WTC11 (cell line): Measurements from ENCODE around the gene RPRM. TPM values are rescaled to one million over a fixed set of nuclear protein-coding genes. Genes with fewer than 3 reads are reported as not detected.

Experiments
- ATAC-seq: fragments of 200-7000 bp; cut with Tn5 transposase; 2 replicates; pipeline ENCODE4 v1.10.0; 2021; ENCODE audit warnings: mild to moderate bottlenecking, moderate library complexity
- CTCF ChIA-PET: fragments of 300-600 bp; sonication (Branson Sonifier 250); formaldehyde crosslinking; loops from one replicate; lab custom pipeline; 2021; ENCODE audit warnings: antibody characterized with exemption; lab: Charles Lee
- POLR2A ChIA-PET: fragments of 350-600 bp; sonication (Branson Sonifier 250); formaldehyde crosslinking; loops from one replicate; lab custom pipeline; 2021; ENCODE audit warnings: antibody characterized with exemption; lab: Charles Lee
- DNase-seq: peaks from one replicate; pipeline ENCODE4 v3.0.0; 2021; ENCODE audit warnings: low spot score
- H3K27ac Mint-ChIP-seq: 2 replicates; pipeline ENCODE4 v1.8.0; 2021; ENCODE audit warnings: mixed read lengths
- H3K27me3 Mint-ChIP-seq: 2 replicates; pipeline ENCODE4 v1.8.0; 2021; ENCODE audit warnings: low read depth, mild to moderate bottlenecking, moderate library complexity, mixed read lengths
- H3K36me3 Mint-ChIP-seq: 2 replicates; pipeline ENCODE4 v1.8.0; 2021; ENCODE audit warnings: mixed read lengths
- H3K4me1 Mint-ChIP-seq: 2 replicates; pipeline ENCODE4 v1.8.0; 2022; ENCODE audit warnings: mixed read lengths
- H3K4me3 Mint-ChIP-seq: 2 replicates; pipeline ENCODE4 v1.8.0; 2021; ENCODE audit warnings: mild to moderate bottlenecking, moderate library complexity, mixed read lengths
- H3K9me3 Mint-ChIP-seq: 2 replicates; pipeline ENCODE4 v1.8.0; 2021; ENCODE audit warnings: mixed read lengths
- GRHL2 ChIP-seq: fragments of 250-450 bp; sonication (Bioruptor Pico); IDR thresholded peaks from 2 replicates; pipeline ENCODE4 v1.8.0; 2022; ENCODE audit warnings: mild to moderate bottlenecking, moderate library complexity; ENCODE audit not compliant: insufficient replicate concordance, severe bottlenecking
- GTF2I ChIP-seq: fragments of 250-450 bp; sonication (Bioruptor Pico); conservative IDR thresholded peaks from 2 replicates; pipeline ENCODE4 v1.4.0; 2021; ENCODE audit warnings: mild to moderate bottlenecking
- KAT7 ChIP-seq: sonication (generic); formaldehyde crosslinking; IDR thresholded peaks from 2 replicates; pipeline ENCODE4 v1.8.1; 2023; ENCODE audit warnings: missing genetic modification reagents, mild to moderate bottlenecking, borderline replicate concordance
- MXD4 ChIP-seq: fragments of 250-450 bp; sonication (Bioruptor Pico); IDR thresholded peaks from 2 replicates; pipeline ENCODE4 v1.8.0; 2021; ENCODE audit warnings: mild to moderate bottlenecking, moderate library complexity, borderline replicate concordance
- NFE2L1 ChIP-seq: sonication (generic); formaldehyde crosslinking; IDR thresholded peaks from 2 replicates; pipeline ENCODE4 v1.8.1; 2023; ENCODE audit warnings: missing genetic modification reagents
- NR1H2 ChIP-seq: sonication (generic); formaldehyde crosslinking; IDR thresholded peaks from 2 replicates; pipeline ENCODE4 v1.9.0; 2021; ENCODE audit warnings: mild to moderate bottlenecking, moderate library complexity, missing genetic modification reagents
- RELA ChIP-seq: sonication (generic); formaldehyde crosslinking; IDR thresholded peaks from 2 replicates; pipeline ENCODE4 v1.8.1; 2022; ENCODE audit warnings: missing genetic modification reagents, mild to moderate bottlenecking, borderline replicate concordance
- RORB ChIP-seq: fragments of 250-450 bp; sonication (Bioruptor Pico); IDR thresholded peaks from 2 replicates; pipeline ENCODE4 v1.9.0; 2021; ENCODE audit warnings: mild to moderate bottlenecking
- TEAD1 ChIP-seq: sonication (generic); formaldehyde crosslinking; IDR thresholded peaks from 2 replicates; pipeline ENCODE4 v1.8.0; 2022; ENCODE audit warnings: mild to moderate bottlenecking, missing genetic modification reagents
- ZNF138 ChIP-seq: sonication (generic); formaldehyde crosslinking; conservative IDR thresholded peaks from 2 replicates; pipeline ENCODE4 v1.8.1; 2022; ENCODE audit warnings: mild to moderate bottlenecking, moderate library complexity, missing genetic modification reagents
- ZNF263 ChIP-seq: sonication (generic); formaldehyde crosslinking; IDR thresholded peaks from 2 replicates; pipeline ENCODE4 v1.8.1; 2022; ENCODE audit warnings: low read depth, mild to moderate bottlenecking, moderate library complexity, missing genetic modification reagents
- total RNA-seq: library from RNA; stranded (reverse); gene quantifications from 3 replicates; pipeline ENCODE4 v1.2.3, GENCODE V29; 2021
- TF ChIP-seq, protein P1 (sequence below): fragments of 250-450 bp; sonication (Bioruptor Pico); conservative IDR thresholded peaks from 2 replicates; pipeline ENCODE4 v1.9.0; 2021; ENCODE audit warnings: mild to moderate bottlenecking
- TF ChIP-seq, protein P2 (sequence below): fragments of 250-450 bp; sonication (Bioruptor Pico); IDR thresholded peaks from 2 replicates; pipeline ENCODE4 v1.8.0; 2021; ENCODE audit warnings: mild to moderate bottlenecking
- TF ChIP-seq, protein P3 (sequence below): sonication (generic); formaldehyde crosslinking; conservative IDR thresholded peaks from 2 replicates; pipeline ENCODE4 v1.8.1; 2022; ENCODE audit warnings: mild to moderate bottlenecking, missing genetic modification reagents
- TF ChIP-seq, protein P4 (sequence below): sonication (generic); formaldehyde crosslinking; conservative IDR thresholded peaks from 2 replicates; pipeline ENCODE4 v1.8.1; 2023; ENCODE audit warnings: mild to moderate bottlenecking, low read depth, missing genetic modification reagents, moderate library complexity
- TF ChIP-seq, protein P5 (sequence below): sonication (generic); formaldehyde crosslinking; IDR thresholded peaks from 2 replicates; pipeline ENCODE4 v1.8.0; 2023; ENCODE audit warnings: missing genetic modification reagents, mild to moderate bottlenecking, borderline replicate concordance
- TF ChIP-seq, protein P6 (sequence below): sonication (generic); formaldehyde crosslinking; IDR thresholded peaks from 2 replicates; pipeline ENCODE4 v1.8.0; 2022; ENCODE audit warnings: mild to moderate bottlenecking, missing genetic modification reagents

RPRM gene
- total RNA-seq, 1 experiment from 2014 or later: 28.1 TPM

DNA sequence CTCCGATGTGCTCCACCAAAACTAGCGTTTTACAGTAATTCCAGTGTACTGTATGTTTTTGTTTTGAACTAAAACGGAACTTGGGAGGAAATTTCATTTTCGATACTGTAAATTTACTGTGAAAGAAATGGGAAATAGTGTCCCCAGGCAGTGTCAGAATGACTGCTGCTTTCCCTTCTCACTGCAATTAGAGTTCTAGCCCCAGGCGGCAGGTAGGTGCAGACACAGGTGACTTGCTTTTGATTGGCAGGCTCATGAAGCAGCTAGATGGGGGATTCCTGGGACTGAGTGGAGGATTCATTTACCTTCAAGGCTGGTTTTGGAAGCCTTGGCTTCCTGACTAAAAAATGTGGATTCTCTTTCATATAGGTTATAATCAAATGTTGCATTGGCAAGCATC lies 27.0 kb downstream of the RPRM start:
- no peak for DNase-seq
- ChIA-PET CTCF (no interaction called here), POLR2A (no interaction called here)
- Mint-ChIP-seq H3K4me3 (no peak overlapping the region), H3K4me1 (peaks cover 19% of the 10 kb centered on the region), H3K27me3 (no peaks in the 10 kb centered on the region), H3K27ac (no peak overlapping the region), H3K9me3 (peaks cover 4% of the 10 kb centered on the region; the same call in 1 of the 2 replicates), H3K36me3 (peaks cover 8% of the 10 kb centered on the region)
- no peak; the same call in 1 of the 2 replicates for ATAC-seq
- TF ChIP-seq GTF2I (CRISPR knock-in tag) (no peak), NFE2L1 (CRISPR knock-in tag) (no peak), TEAD1 (CRISPR knock-in tag) (no peak), MXD4 (no peak), NR1H2 (CRISPR knock-in tag) (no peak), KAT7 (no peak), ZNF138 (no peak), RELA (CRISPR knock-in tag) (no peak), ZNF263 (no peak), GRHL2 (CRISPR knock-in tag) (no peak), RORB (CRISPR knock-in tag) (no peak)
- TF ChIP-seq, protein P1, sequence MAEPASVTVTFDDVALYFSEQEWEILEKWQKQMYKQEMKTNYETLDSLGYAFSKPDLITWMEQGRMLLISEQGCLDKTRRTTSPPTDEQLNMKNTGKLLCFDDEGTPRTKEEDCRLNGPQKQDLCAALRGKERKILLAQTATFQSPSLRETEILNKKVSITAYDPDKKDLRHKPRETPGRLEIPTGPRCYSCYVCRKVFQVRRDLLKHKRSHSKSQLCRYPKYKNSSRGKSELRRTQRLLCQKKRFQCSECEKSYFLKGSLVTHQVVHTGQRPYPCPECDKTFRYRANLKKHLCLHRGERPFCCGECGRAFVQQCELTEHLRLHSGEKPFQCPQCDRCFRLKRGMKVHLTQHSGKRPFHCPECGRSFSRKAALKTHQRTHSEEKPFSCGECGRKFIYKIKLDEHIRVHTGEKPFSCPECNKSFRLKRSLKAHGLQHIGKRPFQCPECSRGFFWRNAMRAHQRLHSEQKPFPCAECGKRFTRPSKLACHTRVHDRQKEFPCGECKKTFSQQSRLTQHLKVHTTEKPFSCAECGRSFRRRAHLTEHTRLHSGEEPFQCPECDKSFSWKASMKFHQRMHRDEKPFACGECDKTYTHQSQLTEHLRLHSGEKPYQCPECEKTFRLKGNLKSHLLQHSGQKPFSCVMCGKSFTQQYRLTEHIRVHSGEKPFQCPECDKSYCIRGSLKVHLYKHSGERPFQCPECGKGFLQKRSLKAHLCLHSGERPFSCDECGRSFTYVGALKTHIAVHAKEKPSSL: no peak
- TF ChIP-seq, protein P2, sequence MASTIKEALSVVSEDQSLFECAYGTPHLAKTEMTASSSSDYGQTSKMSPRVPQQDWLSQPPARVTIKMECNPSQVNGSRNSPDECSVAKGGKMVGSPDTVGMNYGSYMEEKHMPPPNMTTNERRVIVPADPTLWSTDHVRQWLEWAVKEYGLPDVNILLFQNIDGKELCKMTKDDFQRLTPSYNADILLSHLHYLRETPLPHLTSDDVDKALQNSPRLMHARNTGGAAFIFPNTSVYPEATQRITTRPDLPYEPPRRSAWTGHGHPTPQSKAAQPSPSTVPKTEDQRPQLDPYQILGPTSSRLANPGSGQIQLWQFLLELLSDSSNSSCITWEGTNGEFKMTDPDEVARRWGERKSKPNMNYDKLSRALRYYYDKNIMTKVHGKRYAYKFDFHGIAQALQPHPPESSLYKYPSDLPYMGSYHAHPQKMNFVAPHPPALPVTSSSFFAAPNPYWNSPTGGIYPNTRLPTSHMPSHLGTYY (CRISPR knock-in tag): no peak
- TF ChIP-seq, protein P3, sequence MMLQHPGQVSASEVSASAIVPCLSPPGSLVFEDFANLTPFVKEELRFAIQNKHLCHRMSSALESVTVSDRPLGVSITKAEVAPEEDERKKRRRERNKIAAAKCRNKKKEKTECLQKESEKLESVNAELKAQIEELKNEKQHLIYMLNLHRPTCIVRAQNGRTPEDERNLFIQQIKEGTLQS (CRISPR knock-in tag): no peak
- TF ChIP-seq, protein P4, sequence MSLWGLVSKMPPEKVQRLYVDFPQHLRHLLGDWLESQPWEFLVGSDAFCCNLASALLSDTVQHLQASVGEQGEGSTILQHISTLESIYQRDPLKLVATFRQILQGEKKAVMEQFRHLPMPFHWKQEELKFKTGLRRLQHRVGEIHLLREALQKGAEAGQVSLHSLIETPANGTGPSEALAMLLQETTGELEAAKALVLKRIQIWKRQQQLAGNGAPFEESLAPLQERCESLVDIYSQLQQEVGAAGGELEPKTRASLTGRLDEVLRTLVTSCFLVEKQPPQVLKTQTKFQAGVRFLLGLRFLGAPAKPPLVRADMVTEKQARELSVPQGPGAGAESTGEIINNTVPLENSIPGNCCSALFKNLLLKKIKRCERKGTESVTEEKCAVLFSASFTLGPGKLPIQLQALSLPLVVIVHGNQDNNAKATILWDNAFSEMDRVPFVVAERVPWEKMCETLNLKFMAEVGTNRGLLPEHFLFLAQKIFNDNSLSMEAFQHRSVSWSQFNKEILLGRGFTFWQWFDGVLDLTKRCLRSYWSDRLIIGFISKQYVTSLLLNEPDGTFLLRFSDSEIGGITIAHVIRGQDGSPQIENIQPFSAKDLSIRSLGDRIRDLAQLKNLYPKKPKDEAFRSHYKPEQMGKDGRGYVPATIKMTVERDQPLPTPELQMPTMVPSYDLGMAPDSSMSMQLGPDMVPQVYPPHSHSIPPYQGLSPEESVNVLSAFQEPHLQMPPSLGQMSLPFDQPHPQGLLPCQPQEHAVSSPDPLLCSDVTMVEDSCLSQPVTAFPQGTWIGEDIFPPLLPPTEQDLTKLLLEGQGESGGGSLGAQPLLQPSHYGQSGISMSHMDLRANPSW (CRISPR knock-in tag): no peak
- TF ChIP-seq, protein P5, sequence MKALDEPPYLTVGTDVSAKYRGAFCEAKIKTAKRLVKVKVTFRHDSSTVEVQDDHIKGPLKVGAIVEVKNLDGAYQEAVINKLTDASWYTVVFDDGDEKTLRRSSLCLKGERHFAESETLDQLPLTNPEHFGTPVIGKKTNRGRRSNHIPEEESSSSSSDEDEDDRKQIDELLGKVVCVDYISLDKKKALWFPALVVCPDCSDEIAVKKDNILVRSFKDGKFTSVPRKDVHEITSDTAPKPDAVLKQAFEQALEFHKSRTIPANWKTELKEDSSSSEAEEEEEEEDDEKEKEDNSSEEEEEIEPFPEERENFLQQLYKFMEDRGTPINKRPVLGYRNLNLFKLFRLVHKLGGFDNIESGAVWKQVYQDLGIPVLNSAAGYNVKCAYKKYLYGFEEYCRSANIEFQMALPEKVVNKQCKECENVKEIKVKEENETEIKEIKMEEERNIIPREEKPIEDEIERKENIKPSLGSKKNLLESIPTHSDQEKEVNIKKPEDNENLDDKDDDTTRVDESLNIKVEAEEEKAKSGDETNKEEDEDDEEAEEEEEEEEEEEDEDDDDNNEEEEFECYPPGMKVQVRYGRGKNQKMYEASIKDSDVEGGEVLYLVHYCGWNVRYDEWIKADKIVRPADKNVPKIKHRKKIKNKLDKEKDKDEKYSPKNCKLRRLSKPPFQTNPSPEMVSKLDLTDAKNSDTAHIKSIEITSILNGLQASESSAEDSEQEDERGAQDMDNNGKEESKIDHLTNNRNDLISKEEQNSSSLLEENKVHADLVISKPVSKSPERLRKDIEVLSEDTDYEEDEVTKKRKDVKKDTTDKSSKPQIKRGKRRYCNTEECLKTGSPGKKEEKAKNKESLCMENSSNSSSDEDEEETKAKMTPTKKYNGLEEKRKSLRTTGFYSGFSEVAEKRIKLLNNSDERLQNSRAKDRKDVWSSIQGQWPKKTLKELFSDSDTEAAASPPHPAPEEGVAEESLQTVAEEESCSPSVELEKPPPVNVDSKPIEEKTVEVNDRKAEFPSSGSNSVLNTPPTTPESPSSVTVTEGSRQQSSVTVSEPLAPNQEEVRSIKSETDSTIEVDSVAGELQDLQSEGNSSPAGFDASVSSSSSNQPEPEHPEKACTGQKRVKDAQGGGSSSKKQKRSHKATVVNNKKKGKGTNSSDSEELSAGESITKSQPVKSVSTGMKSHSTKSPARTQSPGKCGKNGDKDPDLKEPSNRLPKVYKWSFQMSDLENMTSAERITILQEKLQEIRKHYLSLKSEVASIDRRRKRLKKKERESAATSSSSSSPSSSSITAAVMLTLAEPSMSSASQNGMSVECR (CRISPR knock-in tag): no peak
- TF ChIP-seq, protein P6, sequence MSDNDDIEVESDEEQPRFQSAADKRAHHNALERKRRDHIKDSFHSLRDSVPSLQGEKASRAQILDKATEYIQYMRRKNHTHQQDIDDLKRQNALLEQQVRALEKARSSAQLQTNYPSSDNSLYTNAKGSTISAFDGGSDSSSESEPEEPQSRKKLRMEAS: no peak
